Measurements from ENCODE around the gene GPR63.

GPR63 gene

GRCh38 chr6:96755096-96755495 lies 82.2 kb downstream of the GPR63 start:
- DNase-seq (ENCODE audit: low read depth), result no peak

GRCh38 chr6:96749891-96750290 lies 87.4 kb downstream of the GPR63 start:
- no peak for DNase-seq (ENCODE audit: low read depth)

Measured in non-pigmented ciliary epithelial cell (primary cell).